B cell (primary cell): ENCODE data around the gene FAM163A. TPM values are rescaled to one million over a fixed set of nuclear protein-coding genes. Genes with fewer than 3 reads are reported as not detected.
"Not testable (repeated sequence)": the region's sequence is repeated elsewhere in the genome, so short reads cannot be mapped to it uniquely, and the experiment has no call there.

Experiments
- ATAC-seq: fragments of 200-7000 bp; cut with Tn5 transposase; one replicate; pipeline ENCODE4 v1.10.0; 2021; ENCODE audit warnings: low read depth, mild to moderate bottlenecking, moderate number of reproducible peaks, moderate library complexity
- CTCF ChIA-PET: fragments of 350-600 bp; sonication (Branson Sonifier 250); formaldehyde crosslinking; loops from one replicate; lab custom pipeline; 2021; ENCODE audit warnings: antibody characterized with exemption, inconsistent platforms; lab: Charles Lee
- POLR2A ChIA-PET: fragments of 350-600 bp; sonication (Branson Sonifier 250); formaldehyde crosslinking; loops from one replicate; lab custom pipeline; 2021; ENCODE audit warnings: antibody characterized with exemption; lab: Charles Lee
- DNase-seq: peaks from one replicate; pipeline ENCODE4 v3.0.0; 2013
- H2AFZ ChIP-seq: 2 replicates; pipeline ENCODE4 v1.6.1; 2012; ENCODE audit warnings: mild to moderate bottlenecking, low read depth, low read length; ENCODE audit not compliant: insufficient read depth, poor library complexity, severe bottlenecking
- H3K27ac ChIP-seq, 2 donors: 1 replicate in 1 of 2; 2 replicates in 1 of 2; pipeline ENCODE4 v1.5.1; 2012 to 2013; ENCODE audit warnings: low read length in 2 of 2, mild to moderate bottlenecking in 2 of 2, moderate library complexity in 1 of 2
- H3K27me3 ChIP-seq, 4 experiments: fragments of 200-600 bp in 1 of 4; sonication (generic) in 1 of 4; replicated peaks in 1 of 4; 1 replicate in 2 of 4; 2 replicates in 2 of 4; pipeline versions ENCODE4 v1.6.1 to v1.7.0; 2013 to 2016; ENCODE audit warnings: low read length in 3 of 4, mild to moderate bottlenecking in 2 of 4, mixed read lengths in 1 of 4, moderate library complexity in 1 of 4; ENCODE audit not compliant: insufficient read depth in 4 of 4, control insufficient read depth in 3 of 4; ENCODE audit errors: control extremely low read depth in 1 of 4
- H3K36me3 ChIP-seq, 2 experiments: replicated peaks in 1 of 2; 1 replicate in 1 of 2; 2 replicates in 1 of 2; pipeline versions ENCODE4 v1.6.1 to v1.7.1; 2013; ENCODE audit warnings: low read length in 1 of 2; ENCODE audit not compliant: insufficient read depth in 2 of 2, control insufficient read depth in 1 of 2; ENCODE audit errors: control extremely low read depth in 1 of 2, extremely low read depth in 1 of 2
- H3K4me1 ChIP-seq, 2 donors: fragments of 200-600 bp in 1 of 2; sonication (generic) in 1 of 2; 1 replicate in 1 of 2; 2 replicates in 1 of 2; pipeline versions ENCODE4 v1.5.1 to v1.6.1; 2013 to 2017; ENCODE audit warnings: low read length in 2 of 2; ENCODE audit not compliant: control insufficient read depth in 2 of 2, insufficient read depth in 2 of 2
- H3K4me2 ChIP-seq: replicated peaks from 2 replicates; pipeline ENCODE3; 2012; ENCODE audit warnings: mild to moderate bottlenecking, low read depth, low read length; ENCODE audit not compliant: poor library complexity, severe bottlenecking
- H3K4me3 ChIP-seq, 5 experiments: fragments of 200-600 bp in 1 of 5; sonication (generic) in 1 of 5; 1 replicate in 3 of 5; 2 replicates in 2 of 5; pipeline versions ENCODE4 v1.5.1 to v1.7.0; 2011 to 2016; ENCODE audit warnings: low read length in 4 of 5, mild to moderate bottlenecking in 4 of 5, low read depth in 2 of 5, control low read depth in 1 of 5, moderate library complexity in 1 of 5; ENCODE audit not compliant: insufficient read depth in 1 of 5; ENCODE audit errors: control extremely low read depth in 1 of 5, extremely low read depth in 1 of 5
- H3K79me2 ChIP-seq: fragments of 200-600 bp; sonication (generic); one replicate; pipeline ENCODE4 v1.6.0; 2016; ENCODE audit warnings: low read length; ENCODE audit not compliant: control insufficient read depth, insufficient read depth
- H3K9ac ChIP-seq: fragments of 200-600 bp; sonication (generic); 2 replicates; pipeline ENCODE4 v1.6.1; 2017; ENCODE audit warnings: mild to moderate bottlenecking, low read length, moderate library complexity
- H3K9me3 ChIP-seq, 3 donors: one replicate each; pipeline versions ENCODE4 v1.6.1 to v1.7.1; 2013; ENCODE audit warnings: low read length in 2 of 3; ENCODE audit not compliant: control insufficient read depth in 2 of 3, insufficient read depth in 1 of 3; ENCODE audit errors: control extremely low read depth in 1 of 3
- H4K20me1 ChIP-seq: 2 replicates; pipeline ENCODE4 v1.6.0; 2012; ENCODE audit warnings: mild to moderate bottlenecking, low read length; ENCODE audit not compliant: insufficient read depth, control insufficient read depth, poor library complexity, severe bottlenecking
- H3K27ac Mint-ChIP-seq: one replicate; pipeline ENCODE4 v1.8.0; 2021; ENCODE audit warnings: mixed read lengths
- H3K27me3 Mint-ChIP-seq: one replicate; pipeline ENCODE4 v1.8.0; 2021; ENCODE audit warnings: mixed read lengths
- H3K4me1 Mint-ChIP-seq: one replicate; pipeline ENCODE4 v1.8.0; 2021; ENCODE audit warnings: mixed read lengths
- H3K4me3 Mint-ChIP-seq: one replicate; pipeline ENCODE4 v1.8.0; 2021; ENCODE audit warnings: mixed read lengths
- H3K9me3 Mint-ChIP-seq: one replicate; pipeline ENCODE4 v1.8.0; 2022; ENCODE audit warnings: mixed read lengths; ENCODE audit not compliant: insufficient read depth
- CTCF ChIP-seq: fragments of 200-600 bp; IDR thresholded peaks from one replicate; pipeline ENCODE4 v1.8.0; 2022; ENCODE audit warnings: antibody characterized with exemption, mild to moderate bottlenecking
- EZH2 ChIP-seq: IDR thresholded peaks from 2 replicates; pipeline ENCODE4 v1.6.1; 2012; ENCODE audit warnings: borderline replicate concordance, low read depth, mild to moderate bottlenecking, moderate library complexity, low read length; ENCODE audit not compliant: insufficient read depth, poor library complexity, severe bottlenecking
- WGBS: methylation state at CpG from one replicate; pipeline ENCODE4 v1.1.5; 2013; ENCODE audit warnings: missing lambda C conversion rate; ENCODE audit not compliant: insufficient coverage; 5-methylcytosine and 5-hydroxymethylcytosine counted together
- intact Hi-C: fragments of 100-400 bp; cut with micrococcal nuclease; formaldehyde crosslinking; loops from one replicate; pipeline ENCODE4 v1.10.0; 2022
- polyA plus RNA-seq: library from polyadenylated mRNA; depleted of rRNA; stranded (reverse); fragments of >200 nt; gene quantifications from 2 replicates; pipeline ENCODE4 v1.2.3, GENCODE V29; 2012
- total RNA-seq, 2 donors: library from RNA; stranded (reverse); fragments of 120-200 nt in 1 of 2; gene quantifications; 1 replicate in 1 of 2; 2 replicates in 1 of 2; pipeline versions ENCODE4 v1.2.3 to v1.2.4, GENCODE V29; 2013 to 2022

Gene FAM163A
- total and polyA plus RNA-seq, 2 donors (not counting 1 experiment from before 2014, with no cell fraction given): not detected

- H3K36me3 ChIP-seq: peaks cover 16 to 68% of the 10 kb centered on the region in 2 experiments
- no peak for TF ChIP-seq EZH2
- no peak for TF ChIP-seq CTCF
These were observed 105.1 kb downstream of the FAM163A start for GRCh38 chr1:179848233-179848632.

GRCh38 chr1:179853102-179853501 is 110.0 kb downstream of the FAM163A start:
- Mint-ChIP-seq H3K27me3 (no peaks in the 10 kb centered on the region), H3K4me3 (no peak overlapping the region), H3K9me3 (no peaks in the 10 kb centered on the region), H3K27ac (no peak overlapping the region), H3K4me1 (no peaks in the 10 kb centered on the region)
- Histone ChIP-seq H3K4me3 (no peak overlapping the region), H3K4me1 (no peaks in the 10 kb centered on the region), H4K20me1 (no peaks in the 10 kb centered on the region), H3K27me3 (no peaks in the 10 kb centered on the region), H3K79me2 (no peaks in the 10 kb centered on the region), H3K4me2 (no peak overlapping the region), H3K27ac (no peak overlapping the region), H2AFZ (no peak overlapping the region), H3K9me3 (no peaks in the 10 kb centered on the region), H3K9ac (no peak overlapping the region), H3K36me3 (peaks cover 16 to 50% of the 10 kb centered on the region in 2 experiments)
- WGBS: no CpG with 5 or more reads among the region's 1 CpG
- DNase-seq (no peak), ATAC-seq (no peak)
- CTCF ChIA-PET: interaction anchor here (1.4 kb wide), 1 partner anchor 38 kb away, joined by 5 read pairs; no protein-coding TSS in a partner anchor
- POLR2A ChIA-PET: no interaction called here
- intact Hi-C loops: no loop called here
- no peak for TF ChIP-seq CTCF
- TF ChIP-seq EZH2: no peak

More at GRCh38 chr1:179848233-179848632, 105.1 kb downstream of the FAM163A start:
- Histone ChIP-seq H3K27me3 (no peaks in the 10 kb centered on the region), H3K9me3 (no peaks in the 10 kb centered on the region), H3K27ac (no peak overlapping the region), H3K4me2 (no peak overlapping the region), H2AFZ (no peak overlapping the region), H3K79me2 (no peaks in the 10 kb centered on the region), H4K20me1 (no peaks in the 10 kb centered on the region), H3K9ac (no peak overlapping the region), H3K4me1 (no peaks in the 10 kb centered on the region), H3K4me3 (no peak overlapping the region)
- POLR2A ChIA-PET: no interaction called here
- Mint-ChIP-seq H3K4me3 (no peak overlapping the region), H3K27ac (no peak overlapping the region), H3K27me3 (no peaks in the 10 kb centered on the region), H3K9me3 (no peaks in the 10 kb centered on the region), H3K4me1 (no peaks in the 10 kb centered on the region)
- DNase-seq: no peak
- CTCF ChIA-PET: no interaction called here
- no peak for ATAC-seq
- intact Hi-C loops: no loop called here
- no CpG with 5 or more reads among the region's 3 CpGs for WGBS

GRCh38 chr1:179855831-179856230 is 112.7 kb downstream of the FAM163A start:
- H3K4me1 Mint-ChIP-seq, H3K27me3 Mint-ChIP-seq, H3K27ac Mint-ChIP-seq, intact Hi-C loops, H3K4me1 ChIP-seq, H3K27me3 ChIP-seq, ATAC-seq, H3K4me3 Mint-ChIP-seq, H4K20me1 ChIP-seq, DNase-seq, POLR2A ChIA-PET, H3K9me3 ChIP-seq, H3K79me2 ChIP-seq, H2AFZ ChIP-seq, H3K27ac ChIP-seq, H3K9me3 Mint-ChIP-seq, H3K9ac ChIP-seq, H3K4me3 ChIP-seq, H3K4me2 ChIP-seq: not testable (repeated sequence)
- no CpG with 5 or more reads among the region's 4 CpGs for WGBS
- peaks cover 13 to 33% of the 10 kb centered on the region in 2 experiments for H3K36me3 ChIP-seq
- CTCF ChIA-PET: interaction anchor here (0.6 kb wide), 1 partner anchor 851 kb away, joined by 4 read pairs; no protein-coding TSS in a partner anchor
